HepG2 (cell line): ENCODE results near the gene TM4SF1. TPM values are rescaled to one million over a fixed set of nuclear protein-coding genes. Genes with fewer than 3 reads are reported as not detected.
A peak's percentile ranks its signal among the peaks of the same experiment; 100 is the strongest.

Experiments
- HNRNPH1 ChIP-seq: fragments of 200-400 bp; formaldehyde crosslinking; optimal IDR thresholded peaks from 2 replicates; pipeline ENCODE3; 2017; ENCODE audit warnings: mild to moderate bottlenecking, low read depth, low read length
- NCOR1 ChIP-seq: fragments of 200-600 bp; sonication (generic); IDR thresholded peaks from 2 replicates; pipeline ENCODE4 v1.7.0; 2017; ENCODE audit warnings: antibody characterized with exemption, low read length, borderline replicate concordance
- NFIB ChIP-seq: sonication (generic); formaldehyde crosslinking; IDR thresholded peaks from 2 replicates; pipeline ENCODE4 v1.9.0; 2021; ENCODE audit warnings: missing genetic modification reagents, mild to moderate bottlenecking, borderline replicate concordance
- NR2C2 ChIP-seq: sonication (generic); formaldehyde crosslinking; IDR thresholded peaks from 2 replicates; pipeline ENCODE4 v1.4.0; 2020; ENCODE audit warnings: missing genetic modification reagents, mild to moderate bottlenecking, moderate library complexity, borderline replicate concordance
- PLRG1 ChIP-seq: fragments of 450-650 bp; conservative IDR thresholded peaks from 2 replicates; pipeline ENCODE4 v1.6.1; 2016
- RARG ChIP-seq: sonication (generic); formaldehyde crosslinking; IDR thresholded peaks from 2 replicates; pipeline ENCODE4 v1.4.0; 2020; ENCODE audit warnings: low read depth, mild to moderate bottlenecking, missing genetic modification reagents
- RFX1 ChIP-seq: fragments of 450-650 bp; IDR thresholded peaks from 2 replicates; pipeline ENCODE4 v1.6.1; 2017
- SALL1 ChIP-seq: sonication (generic); formaldehyde crosslinking; IDR thresholded peaks from 2 replicates; pipeline ENCODE4 v1.8.0; 2022; ENCODE audit warnings: mild to moderate bottlenecking, missing genetic modification reagents
- SP2 ChIP-seq: sonication (generic); formaldehyde crosslinking; IDR thresholded peaks from 2 replicates; pipeline ENCODE4 v1.5.1; 2020; ENCODE audit warnings: mild to moderate bottlenecking, missing genetic modification reagents
- SP4 ChIP-seq: sonication (generic); formaldehyde crosslinking; IDR thresholded peaks from 2 replicates; pipeline ENCODE4 v1.8.1; 2023; ENCODE audit warnings: mild to moderate bottlenecking, missing genetic modification reagents
- SRSF4 ChIP-seq: fragments of 200-400 bp; formaldehyde crosslinking; IDR thresholded peaks from one replicate; pipeline ENCODE4 v1.6.1; 2018; ENCODE audit warnings: mild to moderate bottlenecking, low read depth, low read length, moderate library complexity; ENCODE audit not compliant: poor library complexity, severe bottlenecking
- STAT6 ChIP-seq: sonication (generic); formaldehyde crosslinking; IDR thresholded peaks from 2 replicates; pipeline ENCODE4 v1.4.0; 2020; ENCODE audit warnings: missing genetic modification reagents, mild to moderate bottlenecking, borderline replicate concordance
- TFAP4 ChIP-seq: sonication (generic); IDR thresholded peaks from 2 replicates; pipeline ENCODE4 v1.6.1; 2016; ENCODE audit warnings: low read depth, borderline replicate concordance
- TP53 ChIP-seq: sonication (generic); formaldehyde crosslinking; conservative IDR thresholded peaks from 2 replicates; pipeline ENCODE4 v1.4.0; 2020; ENCODE audit warnings: missing genetic modification reagents
- ZBTB40 ChIP-seq, 2 experiments: fragments of 450-650 bp in 1 of 2; sonication (generic) in 1 of 2; formaldehyde crosslinking in 1 of 2; IDR thresholded peaks; 2 replicates each; pipeline versions ENCODE4 v1.6.1 to v1.8.0; 2016 to 2022; ENCODE audit warnings: antibody characterized with exemption in 1 of 2, mild to moderate bottlenecking in 1 of 2, missing genetic modification reagents in 1 of 2
- ZNF17 ChIP-seq: sonication (generic); formaldehyde crosslinking; IDR thresholded peaks from 2 replicates; pipeline ENCODE4 v1.5.0; 2020; ENCODE audit warnings: mild to moderate bottlenecking, missing genetic modification reagents
- ZNF180 ChIP-seq: sonication (generic); formaldehyde crosslinking; IDR thresholded peaks from 2 replicates; pipeline ENCODE4 v1.4.0; 2020; ENCODE audit warnings: low read depth, missing genetic modification reagents, borderline replicate concordance
- ZNF263 ChIP-seq: sonication (generic); formaldehyde crosslinking; IDR thresholded peaks from 2 replicates; pipeline ENCODE4 v1.4.0; 2020; ENCODE audit warnings: missing genetic modification reagents
- polyA plus RNA-seq, 8 experiments: library from polyadenylated mRNA; depleted of rRNA in 3 of 8; stranded (reverse) in 7 of 8; unstranded in 1 of 8; fragments of >200 nt; fragmentation: Illumina TruSeq in 4 of 8; extraction: Trizol in 4 of 8; gene quantifications; 2 replicates each; pipeline versions ENCODE4 v1.2.1 to v1.2.3, GENCODE V29; 2011 to 2016; ENCODE audit warnings: low read depth in 4 of 8, missing spikeins in 1 of 8, mixed read lengths in 1 of 8; ENCODE audit not compliant: insufficient read depth in 1 of 8
- total RNA-seq, 5 experiments: library from RNA; depleted of rRNA; stranded (reverse); fragments of >200 nt; fragmentation: Illumina TruSeq; extraction: Trizol; gene quantifications; 2 replicates each; pipeline ENCODE4 v1.2.3, GENCODE V29; 2016; ENCODE audit warnings: low read depth in 1 of 5

TM4SF1 gene
- total and polyA plus RNA-seq, 2 of the 13 experiments (the other 11 are each of a cell fraction or from before 2014, with no cell fraction given) = 431 to 1,359 TPM

GRCh38 chr3:149401212-149401925, 23.9 kb upstream of the TM4SF1 start (continued):
- TF ChIP-seq STAT6 (CRISPR knock-in tag) (no peak; the same call in 1 of the 2 replicates), NR2C2 (CRISPR knock-in tag) (no peak), NFIB (no peak), ZNF180 (CRISPR knock-in tag) (no peak), TFAP4 (peak; percentile 61), SP2 (CRISPR knock-in tag) (no peak), HNRNPH1 (no peak), SALL1 (CRISPR knock-in tag) (peak; percentile 38), RFX1 (no peak), ZBTB40 (IDR thresholded peaks at IDR 0.05) (no peak), ZBTB40 (CRISPR knock-in tag; IDR thresholded peaks at IDR 0.05) (no peak), ZNF263 (CRISPR knock-in tag) (no peak), SRSF4 (no peak), SP4 (no peak), PLRG1 (no peak), TP53 (CRISPR knock-in tag) (no peak), RARG (CRISPR knock-in tag) (no peak), NCOR1 (peak; percentile 89), ZNF17 (CRISPR knock-in tag) (no peak)
